Hepatocyte (in vitro differentiated cells): ENCODE data around the gene TTC33.

ENCODE experiments used
- CTCF ChIP-seq: fragments of 200-600 bp; sonication (generic); IDR thresholded peaks from 2 replicates; pipeline ENCODE4 v1.5.1; 2016; ENCODE audit warnings: antibody characterized with exemption, mild to moderate bottlenecking; ENCODE audit not compliant: poor library complexity
- EZH2 ChIP-seq: fragments of 200-600 bp; sonication (generic); IDR thresholded peaks from 2 replicates; pipeline ENCODE4 v1.6.1; 2016; ENCODE audit warnings: antibody characterized with exemption, mild to moderate bottlenecking, borderline replicate concordance
- EZH2phosphoT487 ChIP-seq: fragments of 200-600 bp; sonication (generic); IDR thresholded peaks from one replicate; pipeline ENCODE4 v1.6.1; 2018; ENCODE audit warnings: antibody characterized with exemption, mild to moderate bottlenecking, low read depth, moderate library complexity; ENCODE audit not compliant: unreplicated experiment, severe bottlenecking

- TF ChIP-seq CTCF (no peak), EZH2 (no peak), EZH2phosphoT487 (no peak)
These were observed 270.5 kb downstream of the TTC33 start for GRCh38 chr5:40485021-40485998.
